ENCODE data around the gene KLHL33.

- TF ChIP-seq ZNF341 (tag by site-specific recombination; IDR thresholded peaks at IDR 0.05; ENCODE audit: low read depth), result no peak
- no peak for TF ChIP-seq PRDM4 (tag by site-specific recombination; IDR thresholded peaks at IDR 0.05)
- no peak for TF ChIP-seq ZNF501 (tag by site-specific recombination; IDR thresholded peaks at IDR 0.05)
- no peak for TF ChIP-seq ZBTB44 (tag by site-specific recombination; IDR thresholded peaks at IDR 0.05)
- TF ChIP-seq AEBP2 (tag by site-specific recombination; IDR thresholded peaks at IDR 0.05; ENCODE audit: borderline replicate concordance), result no peak
- no peak for TF ChIP-seq GFI1B (tag by site-specific recombination; IDR thresholded peaks at IDR 0.05)
- TF ChIP-seq ZNF148 (tag by site-specific recombination; IDR thresholded peaks at IDR 0.05; ENCODE audit: borderline replicate concordance), result no peak
Measured at GRCh38 chr14:20391505-20391904, 44.5 kb downstream of the KLHL33 start.
